ENCODE results near the gene GAS2L3. TPM values are rescaled to one million over a fixed set of nuclear protein-coding genes. Genes with fewer than 3 reads are reported as not detected.
"Not testable (repeated sequence)": the region's sequence is repeated elsewhere in the genome, so short reads cannot be mapped to it uniquely, and the experiment has no call there.

The GAS2L3 gene
- total RNA-seq, 1 donor from 2014 or later = 0.07 TPM

GRCh38 chr12:100612606-100613005 is 39.1 kb downstream of the GAS2L3 start:
- peaks cover 4% of the 10 kb centered on the region for H3K9me3 Mint-ChIP-seq
- H3K36me3 Mint-ChIP-seq (ENCODE audit: low read depth) = no peaks in the 10 kb centered on the region

GRCh38 chr12:100624571-100624970 is 51.1 kb downstream of the GAS2L3 start:
- CTCF ChIA-PET = no interaction called here
- POLR2A ChIA-PET = no interaction called here

More at GRCh38 chr12:100612606-100613005, 39.1 kb downstream of the GAS2L3 start:
- CTCF ChIA-PET = no interaction called here
- ATAC-seq (ENCODE audit: low read depth) (no peak), DNase-seq (no peak)
- H3K27ac Mint-ChIP-seq = no peak overlapping the region
- peaks cover 7% of the 10 kb centered on the region for H3K4me1 Mint-ChIP-seq
- POLR2A ChIA-PET = no interaction called here
- H3K27me3 Mint-ChIP-seq = no peaks in the 10 kb centered on the region
- TF ChIP-seq CTCF (IDR thresholded peaks at IDR 0.05) = no peak
- intact Hi-C loops (cut with micrococcal nuclease) = no loop called here
- no peak overlapping the region for H3K4me3 Mint-ChIP-seq

GRCh38 chr12:100632445-100632892 is 59.0 kb downstream of the GAS2L3 start:
- Mint-ChIP-seq H3K9me3 (no peaks in the 10 kb centered on the region), H3K27me3 (no peaks in the 10 kb centered on the region), H3K4me3 (no peak overlapping the region), H3K27ac (no peak overlapping the region), H3K36me3 (ENCODE audit: low read depth) (no peaks in the 10 kb centered on the region), H3K4me1 (no peaks in the 10 kb centered on the region)
- intact Hi-C loops (cut with micrococcal nuclease) = no loop called here
- no peak for ATAC-seq (ENCODE audit: low read depth)
- ChIA-PET POLR2A (no interaction called here), CTCF (interaction anchor here (0.7 kb wide), 1 partner anchor 139 kb away, joined by 4 read pairs; no protein-coding TSS in a partner anchor)
- no peak for DNase-seq
- no peak for TF ChIP-seq CTCF (IDR thresholded peaks at IDR 0.05)

More at GRCh38 chr12:100624571-100624970, 51.1 kb downstream of the GAS2L3 start:
- no peak for DNase-seq
- no peak for ATAC-seq (ENCODE audit: low read depth)
- no peaks in the 10 kb centered on the region for H3K9me3 Mint-ChIP-seq
- intact Hi-C loops (cut with micrococcal nuclease) = no loop called here
- no peak overlapping the region for H3K27ac Mint-ChIP-seq
- no peaks in the 10 kb centered on the region for H3K36me3 Mint-ChIP-seq (ENCODE audit: low read depth)
- H3K4me3 Mint-ChIP-seq = no peak overlapping the region
- TF ChIP-seq CTCF (IDR thresholded peaks at IDR 0.05) = no peak
- no peaks in the 10 kb centered on the region for H3K4me1 Mint-ChIP-seq
- H3K27me3 Mint-ChIP-seq = no peaks in the 10 kb centered on the region

- H3K9me3 Mint-ChIP-seq; H3K36me3 Mint-ChIP-seq (ENCODE audit: low read depth); H3K27me3 Mint-ChIP-seq; H3K27ac Mint-ChIP-seq; CTCF ChIA-PET; DNase-seq; POLR2A ChIA-PET; ATAC-seq (ENCODE audit: low read depth); H3K4me1 Mint-ChIP-seq; H3K4me3 Mint-ChIP-seq; intact Hi-C loops (cut with micrococcal nuclease): not testable (repeated sequence)
Observed at GRCh38 chr12:100633082-100633785, 59.8 kb downstream of the GAS2L3 start.

GRCh38 chr12:100643246-100643645 is 69.8 kb downstream of the GAS2L3 start:
- ChIA-PET POLR2A (no interaction called here), CTCF (no interaction called here)
- TF ChIP-seq CTCF (IDR thresholded peaks at IDR 0.05) = no peak
- Mint-ChIP-seq H3K4me1 (no peaks in the 10 kb centered on the region), H3K9me3 (peaks cover 6% of the 10 kb centered on the region), H3K27me3 (no peaks in the 10 kb centered on the region), H3K27ac (no peak overlapping the region), H3K36me3 (ENCODE audit: low read depth) (no peaks in the 10 kb centered on the region), H3K4me3 (no peak overlapping the region)
- intact Hi-C loops (cut with micrococcal nuclease) = no loop called here
- no peak for ATAC-seq (ENCODE audit: low read depth)
- DNase-seq = no peak
